Astrocyte (in vitro differentiated cells and primary cell): ENCODE data around the gene CCDC187. TPM values are rescaled to one million over a fixed set of nuclear protein-coding genes. Genes with fewer than 3 reads are reported as not detected.

Experiments used
- DNase-seq: peaks from one replicate; pipeline ENCODE4 v3.0.0-alpha.2; 2010; ENCODE audit warnings: low read depth
- FAIRE-seq: peaks from 2 replicates; lab custom pipeline; 2011; peaks lifted over from hg19 to GRCh38; lab: Jason Lieb, UNC
- H2AFZ ChIP-seq: 2 replicates; pipeline ENCODE4 v1.6.0; 2012; ENCODE audit warnings: low read depth, low read length, inconsistent platforms
- H3K27ac ChIP-seq: 2 replicates; pipeline ENCODE4 v1.5.1; 2011; ENCODE audit warnings: low read depth, low read length, inconsistent platforms
- H3K27me3 ChIP-seq: 2 replicates; pipeline ENCODE4 v1.6.0; 2011; ENCODE audit warnings: low read length, inconsistent platforms; ENCODE audit not compliant: insufficient read depth
- H3K36me3 ChIP-seq: 2 replicates; pipeline ENCODE4 v1.5.1; 2011; ENCODE audit warnings: low read length, inconsistent platforms; ENCODE audit not compliant: insufficient read depth
- H3K4me1 ChIP-seq: 2 replicates; pipeline ENCODE4 v1.5.1; 2011; ENCODE audit warnings: low read length, inconsistent platforms; ENCODE audit not compliant: insufficient read depth
- H3K4me2 ChIP-seq: 2 replicates; pipeline ENCODE4 v1.6.0; 2012; ENCODE audit warnings: low read length, inconsistent platforms
- H3K4me3 ChIP-seq: 2 replicates; pipeline ENCODE4 v1.5.1; 2011; ENCODE audit warnings: low read depth, mild to moderate bottlenecking, low read length, inconsistent platforms; ENCODE audit not compliant: insufficient read depth
- H3K79me2 ChIP-seq: 2 replicates; pipeline ENCODE4 v1.6.0; 2012; ENCODE audit warnings: mild to moderate bottlenecking, low read length, inconsistent platforms; ENCODE audit not compliant: insufficient read depth
- H3K9ac ChIP-seq: 2 replicates; pipeline ENCODE4 v1.6.0; 2012; ENCODE audit warnings: mild to moderate bottlenecking, low read length, inconsistent platforms
- H3K9me3 ChIP-seq: 2 replicates; pipeline ENCODE4 v1.5.1; 2012; ENCODE audit warnings: low read depth, mild to moderate bottlenecking, low read length, inconsistent platforms; ENCODE audit not compliant: insufficient read depth
- H4K20me1 ChIP-seq: 2 replicates; pipeline ENCODE4 v1.6.0; 2012; ENCODE audit warnings: low read length, inconsistent platforms; ENCODE audit not compliant: insufficient read depth
- H3K27ac Mint-ChIP-seq: one replicate; pipeline ENCODE4 v1.8.0; 2021; ENCODE audit warnings: mild to moderate bottlenecking, mixed read lengths; ENCODE audit not compliant: unreplicated experiment
- H3K27me3 Mint-ChIP-seq: one replicate; pipeline ENCODE4 v1.8.0; 2021; ENCODE audit warnings: low read depth, mixed read lengths; ENCODE audit not compliant: unreplicated experiment
- H3K36me3 Mint-ChIP-seq: one replicate; pipeline ENCODE4 v1.8.0; 2021; ENCODE audit warnings: low read depth, mixed read lengths; ENCODE audit not compliant: unreplicated experiment
- H3K4me1 Mint-ChIP-seq: one replicate; pipeline ENCODE4 v1.8.0; 2021; ENCODE audit warnings: low read depth, mixed read lengths; ENCODE audit not compliant: unreplicated experiment
- H3K4me3 Mint-ChIP-seq: one replicate; pipeline ENCODE4 v1.8.0; 2021; ENCODE audit warnings: mild to moderate bottlenecking, moderate library complexity, mixed read lengths; ENCODE audit not compliant: unreplicated experiment
- H3K9me3 Mint-ChIP-seq: one replicate; pipeline ENCODE4 v1.8.0; 2021; ENCODE audit warnings: mild to moderate bottlenecking, mixed read lengths; ENCODE audit not compliant: unreplicated experiment
- CTCF ChIP-seq: IDR thresholded peaks from 2 replicates; pipeline ENCODE4 v1.5.1; 2011; ENCODE audit warnings: low read depth, mild to moderate bottlenecking, inconsistent platforms, low read length, moderate library complexity; ENCODE audit not compliant: insufficient read depth
- EZH2 ChIP-seq: IDR thresholded peaks from 2 replicates; pipeline ENCODE4 v1.6.1; 2012; ENCODE audit warnings: mild to moderate bottlenecking, low read length, inconsistent platforms; ENCODE audit not compliant: insufficient read depth
- total RNA-seq: library from RNA; stranded (reverse); gene quantifications from 2 replicates; pipeline ENCODE4 v1.2.1, GENCODE V29; 2021

Gene CCDC187
- total RNA-seq, 1 donor from 2014 or later = 0.09 TPM

GRCh38 chr9:136240941-136241340 is 63.0 kb downstream of the CCDC187 start:
- DNase-seq (no peak), FAIRE-seq (no peak)
- no peaks in the 10 kb centered on the region for H3K36me3 ChIP-seq
- no peak for TF ChIP-seq CTCF
- TF ChIP-seq EZH2 = no peak
- peaks cover 15% of the 10 kb centered on the region for H3K4me1 ChIP-seq
- H3K27ac ChIP-seq = no peak overlapping the region
- no peak overlapping the region for H2AFZ ChIP-seq
- H3K4me2 ChIP-seq = no peak overlapping the region
- peaks cover 8% of the 10 kb centered on the region for H3K36me3 Mint-ChIP-seq
- no peak overlapping the region for H3K27ac Mint-ChIP-seq
- H3K79me2 ChIP-seq = peaks cover 54% of the 10 kb centered on the region
- no peaks in the 10 kb centered on the region for H3K9me3 ChIP-seq
- no peaks in the 10 kb centered on the region for H3K9me3 Mint-ChIP-seq
- no peak overlapping the region for H3K4me3 ChIP-seq
- no peaks in the 10 kb centered on the region for H3K27me3 ChIP-seq
- H3K9ac ChIP-seq = no peak overlapping the region
- H3K27me3 Mint-ChIP-seq = no peaks in the 10 kb centered on the region
- H3K4me3 Mint-ChIP-seq = no peak overlapping the region
- peaks cover 31% of the 10 kb centered on the region for H3K4me1 Mint-ChIP-seq
- H4K20me1 ChIP-seq = peaks cover 89% of the 10 kb centered on the region

- Histone ChIP-seq H3K4me1 (peaks cover 14% of the 10 kb centered on the region), H2AFZ (no peak overlapping the region), H3K9ac (no peak overlapping the region), H3K27me3 (no peaks in the 10 kb centered on the region), H3K9me3 (no peaks in the 10 kb centered on the region), H4K20me1 (peaks cover 92% of the 10 kb centered on the region), H3K4me3 (no peak overlapping the region), H3K4me2 (no peak overlapping the region), H3K27ac (no peak overlapping the region), H3K79me2 (peaks cover 54% of the 10 kb centered on the region), H3K36me3 (no peaks in the 10 kb centered on the region)
- TF ChIP-seq EZH2 = no peak
- TF ChIP-seq CTCF = no peak
- Mint-ChIP-seq H3K27ac (no peak overlapping the region), H3K36me3 (peaks cover 14% of the 10 kb centered on the region), H3K27me3 (no peaks in the 10 kb centered on the region), H3K9me3 (no peaks in the 10 kb centered on the region), H3K4me1 (peaks cover 30% of the 10 kb centered on the region), H3K4me3 (no peak overlapping the region)
- DNase-seq (no peak), FAIRE-seq (no peak)
Observed at GRCh38 chr9:136239983-136240330, 63.9 kb downstream of the CCDC187 start.

- Mint-ChIP-seq H3K4me1 (peaks cover 24% of the 10 kb centered on the region), H3K27ac (no peak overlapping the region)
- peaks cover 91% of the 10 kb centered on the region for H4K20me1 ChIP-seq
Observed at GRCh38 chr9:136239135-136239982, 64.5 kb downstream of the CCDC187 start.

More at GRCh38 chr9:136239135-136239982, 64.5 kb downstream of the CCDC187 start:
- FAIRE-seq = no peak
- Mint-ChIP-seq H3K27me3 (no peaks in the 10 kb centered on the region), H3K4me3 (no peak overlapping the region), H3K9me3 (no peaks in the 10 kb centered on the region), H3K36me3 (peaks cover 14% of the 10 kb centered on the region)
- no peaks in the 10 kb centered on the region for H3K9me3 ChIP-seq
- H3K4me2 ChIP-seq = no peak overlapping the region
- H3K27ac ChIP-seq = no peak overlapping the region
- peaks cover 54% of the 10 kb centered on the region for H3K79me2 ChIP-seq
- no peaks in the 10 kb centered on the region for H3K27me3 ChIP-seq
- DNase-seq = no peak
- no peak overlapping the region for H3K4me3 ChIP-seq
- no peak overlapping the region for H3K9ac ChIP-seq
- H3K36me3 ChIP-seq = no peaks in the 10 kb centered on the region
- TF ChIP-seq CTCF = no peak
- no peak for TF ChIP-seq EZH2
- peaks cover 8% of the 10 kb centered on the region for H3K4me1 ChIP-seq
- H2AFZ ChIP-seq = no peak overlapping the region
